HG03442 (cell line): Measurements from ENCODE around the gene CHN2.

Source experiments
- ATAC-seq: cut with Tn5 transposase; IDR thresholded peaks from one replicate; pipeline ENCODE4 v1.9.1; 2021; ENCODE audit warnings: mild to moderate bottlenecking, moderate library complexity; ENCODE audit not compliant: unreplicated experiment

The CHN2 gene

DNA sequence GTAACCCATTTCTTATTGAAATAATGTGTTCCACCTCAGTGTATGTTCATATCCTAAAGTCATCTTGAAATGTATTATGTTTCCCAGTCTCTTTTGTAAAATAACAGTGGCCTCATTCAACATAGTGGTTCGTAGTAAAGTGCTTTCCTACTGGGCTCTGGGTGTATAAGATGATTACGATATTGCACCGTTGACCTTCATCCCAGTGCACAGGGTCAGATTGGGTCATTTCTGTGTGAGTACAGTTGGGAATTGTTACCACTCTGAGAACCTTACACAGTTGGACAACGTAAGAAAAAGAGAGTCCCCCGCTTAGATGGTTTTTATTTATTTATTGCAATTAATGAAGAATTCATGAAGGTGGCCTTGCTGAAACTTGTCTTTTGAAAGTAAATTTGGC is 135.6 kb downstream of the CHN2 start:
- ATAC-seq = no peak

- no peak for ATAC-seq
Measured at GRCh38 chr7:29331163-29331562, 136.6 kb downstream of the CHN2 start.

DNA sequence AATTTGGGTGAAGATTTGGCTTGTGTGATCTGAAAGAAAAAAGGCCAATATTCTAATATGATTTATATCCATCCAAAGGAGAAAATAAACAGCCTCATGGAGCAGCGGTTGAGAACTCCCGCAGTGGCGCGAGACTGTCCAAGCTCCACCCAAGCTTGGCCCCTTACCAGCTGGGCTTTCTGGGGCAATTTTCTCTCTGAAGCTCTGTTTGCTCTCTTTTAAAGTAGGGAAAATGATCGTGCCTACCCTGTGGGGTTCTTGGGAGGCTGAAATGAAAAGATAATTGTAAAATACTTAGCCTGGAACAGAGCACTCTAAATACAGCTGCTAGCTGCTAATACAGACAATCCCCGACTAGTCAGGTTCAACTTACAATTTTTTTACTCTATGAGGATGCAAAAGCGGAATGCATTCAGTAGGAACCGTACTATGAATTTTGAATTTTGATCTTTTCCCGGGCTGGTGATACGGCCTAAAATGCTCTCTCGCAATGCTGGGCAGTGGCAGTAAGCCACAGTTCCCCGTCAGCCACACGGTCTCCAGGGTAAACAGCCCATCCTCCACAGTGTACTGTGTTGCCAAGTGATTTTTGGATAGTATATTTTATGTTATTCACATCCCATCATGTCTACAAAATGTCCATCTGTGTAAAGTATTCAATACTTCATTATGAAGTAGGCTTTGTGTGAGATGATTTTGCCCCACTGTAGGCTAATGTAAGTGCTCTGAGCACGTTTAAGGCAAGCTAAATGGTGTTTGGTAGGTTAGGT is 137.7 kb downstream of the CHN2 start:
- ATAC-seq = no peak

DNA sequence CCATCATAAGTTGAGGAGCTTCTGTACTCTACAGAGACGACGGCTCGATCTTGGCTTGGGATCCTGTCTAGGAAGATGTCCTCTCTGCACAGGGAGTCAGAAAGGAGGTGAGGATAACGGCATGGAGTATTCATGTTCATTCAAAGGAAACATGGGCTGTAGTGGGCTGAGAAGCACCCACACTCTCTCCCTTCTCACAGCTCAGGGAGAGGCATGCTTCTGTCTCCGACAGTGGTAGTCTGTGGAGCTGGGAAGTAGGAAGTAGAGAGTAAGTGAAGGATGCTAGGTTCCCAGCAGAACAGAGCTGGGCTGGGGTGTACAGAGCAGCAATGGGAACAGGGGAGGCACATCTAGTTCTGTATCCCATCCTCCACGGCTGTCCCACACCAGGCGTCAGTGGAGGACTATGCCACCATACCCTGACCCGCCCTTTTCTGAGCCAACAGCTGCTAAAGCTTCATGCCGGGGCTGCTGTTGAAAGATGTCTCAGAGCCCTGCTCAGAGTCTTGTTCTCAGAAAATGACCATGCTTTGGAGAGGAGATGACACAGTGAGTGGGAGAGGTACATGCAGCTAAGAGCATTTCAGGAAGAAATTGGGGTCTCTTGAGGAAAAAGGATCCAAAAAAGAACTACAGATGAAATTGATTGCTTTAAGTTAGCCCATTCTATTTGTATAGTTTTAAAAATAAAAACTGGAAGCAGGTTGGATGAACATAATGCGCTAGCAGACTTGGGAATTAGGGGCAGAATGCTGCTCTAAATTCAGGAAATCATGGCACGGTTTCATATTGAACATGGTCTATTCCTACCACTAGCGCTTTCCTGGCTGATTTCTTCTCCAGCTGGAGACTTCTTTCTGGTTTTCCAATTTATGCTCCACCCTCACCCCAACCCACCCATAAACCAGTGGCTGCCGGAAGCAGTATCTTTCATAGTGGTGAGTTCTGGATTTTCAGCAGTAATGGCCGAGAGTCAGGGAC is 138.6 kb downstream of the CHN2 start:
- no peak for ATAC-seq

DNA sequence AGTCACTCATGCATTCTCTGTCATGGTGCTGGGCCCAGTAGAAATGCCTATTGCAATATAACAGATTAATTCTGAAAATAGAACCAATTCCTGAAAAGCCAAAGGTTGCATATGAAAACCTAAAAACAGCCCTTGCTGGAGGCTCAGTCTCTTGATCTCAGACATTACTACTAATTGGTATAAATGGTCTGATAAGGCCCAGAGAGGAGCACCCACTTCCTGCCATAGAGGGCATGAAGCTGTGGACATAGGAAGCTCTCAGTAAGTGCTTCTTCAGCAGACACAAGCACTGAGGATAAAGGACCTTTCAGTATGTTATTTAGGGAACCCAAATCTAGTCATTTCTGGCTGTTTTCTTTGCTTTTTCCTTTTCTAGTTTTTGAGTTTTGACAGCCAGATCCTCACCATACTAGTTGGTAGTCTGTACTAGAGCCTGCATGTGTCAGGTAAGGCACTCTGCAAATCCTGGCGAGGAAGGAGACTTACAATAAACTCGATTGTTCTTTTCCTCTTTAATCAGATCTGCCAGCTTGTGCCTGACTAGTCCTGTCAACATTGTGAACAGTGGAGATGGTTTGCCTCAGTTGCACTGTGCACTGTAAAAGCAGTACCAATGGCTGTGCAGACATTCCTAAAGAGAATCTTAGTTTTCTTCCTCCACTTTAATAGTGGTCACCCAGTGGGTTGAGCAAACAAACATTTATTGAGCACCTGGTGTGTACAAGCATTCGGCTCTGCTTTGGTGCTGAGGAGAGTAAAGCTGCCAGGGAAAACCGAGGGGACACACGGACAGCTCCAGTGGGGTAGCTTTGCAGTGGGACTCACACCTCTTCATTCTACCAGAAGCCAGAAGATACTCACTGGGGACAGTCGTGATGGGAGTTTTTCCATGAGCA is 140.9 kb downstream of the CHN2 start:
- no peak for ATAC-seq

DNA sequence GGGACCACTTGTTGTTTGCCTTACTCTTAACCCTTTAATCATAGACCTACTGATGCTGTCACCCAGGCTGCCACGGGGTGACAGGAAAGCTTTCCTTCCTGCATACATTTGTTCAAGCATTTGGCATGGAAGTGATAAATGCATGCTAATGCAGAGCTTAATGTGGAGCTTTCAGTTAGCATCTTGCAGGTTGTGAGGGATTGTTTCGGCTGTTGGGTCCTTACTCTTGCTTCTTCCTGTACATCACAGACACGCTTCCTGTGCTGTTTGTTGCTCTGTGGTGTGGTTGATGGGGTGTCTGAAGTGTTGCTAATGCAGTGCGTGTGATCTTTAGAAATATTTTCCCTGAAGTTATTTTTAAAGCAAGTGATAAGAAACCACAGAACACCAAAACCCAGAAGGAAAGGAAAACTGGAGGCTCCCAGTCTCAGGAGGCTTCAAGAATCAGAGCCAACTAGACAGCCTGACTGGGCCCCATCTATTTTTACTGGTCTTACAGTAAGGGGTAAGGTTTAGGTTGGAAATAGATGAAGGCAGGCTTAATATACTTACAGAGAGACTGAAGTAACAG is 143.1 kb downstream of the CHN2 start:
- ATAC-seq = no peak

- no peak for ATAC-seq
Measured at GRCh38 chr7:29340696-29341095, 146.1 kb downstream of the CHN2 start.

GRCh38 chr7:29341156-29341555 is 146.6 kb downstream of the CHN2 start:
- ATAC-seq = no peak

GRCh38 chr7:29342761-29343160 is 148.2 kb downstream of the CHN2 start:
- no peak for ATAC-seq

GRCh38 chr7:29343399-29343798 is 148.8 kb downstream of the CHN2 start:
- no peak for ATAC-seq

GRCh38 chr7:29344334-29344978 is 149.9 kb downstream of the CHN2 start:
- ATAC-seq = no peak

DNA sequence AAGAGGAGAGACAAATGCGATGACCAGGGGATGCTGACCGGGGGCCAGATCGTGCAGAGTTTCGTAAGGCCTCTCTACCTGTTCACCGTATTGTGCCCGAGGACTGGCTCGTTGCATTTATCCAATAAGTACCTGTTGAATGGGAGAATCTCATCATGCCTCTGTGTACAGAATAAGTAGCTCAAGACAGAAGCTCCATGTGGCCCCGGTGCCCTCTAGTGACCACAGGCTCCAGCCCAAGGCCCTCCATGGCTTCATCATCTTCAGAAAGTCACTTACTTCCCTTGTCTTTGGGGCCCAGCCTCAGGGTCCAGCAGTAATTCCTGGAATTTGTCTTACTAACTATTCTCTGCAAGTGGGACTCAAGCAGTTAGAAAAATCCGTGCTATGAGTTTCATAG is 151.0 kb downstream of the CHN2 start:
- ATAC-seq = no peak

DNA sequence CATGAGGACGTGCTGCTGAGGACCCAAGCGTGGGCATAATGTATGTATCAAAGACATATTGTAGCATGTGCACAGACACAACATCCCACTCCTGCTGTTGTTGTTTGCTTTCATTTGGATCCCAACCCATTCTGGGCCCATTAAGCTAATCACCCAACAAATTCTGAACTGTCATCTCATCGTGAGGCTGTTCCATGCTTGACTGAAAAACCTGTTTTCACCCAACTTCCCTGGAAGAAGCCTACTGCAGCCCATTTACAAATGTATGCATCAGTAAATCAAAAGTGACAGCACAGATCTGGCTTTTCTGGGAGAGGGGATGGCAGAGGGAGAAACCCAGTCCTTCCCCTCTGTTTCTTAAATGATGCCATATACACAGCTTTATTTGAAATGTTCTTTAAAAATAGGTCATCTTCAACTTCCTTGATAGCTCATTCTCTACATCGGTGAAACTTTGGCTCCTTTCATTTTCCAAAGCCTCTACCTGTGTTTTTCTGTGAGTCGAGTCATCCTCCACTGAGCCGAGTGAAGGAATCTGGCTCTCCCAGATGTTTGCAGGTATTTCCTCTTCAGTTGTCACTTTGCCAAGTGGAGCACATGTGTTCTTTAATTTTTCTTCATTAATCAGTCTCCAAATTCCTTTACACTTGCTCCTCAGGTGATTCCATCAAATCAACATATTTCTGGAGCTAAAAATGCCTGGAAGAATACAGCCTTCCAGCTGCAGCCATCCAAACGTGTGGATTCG is 151.8 kb downstream of the CHN2 start:
- no peak for ATAC-seq

GRCh38 chr7:29349362-29349761 is 154.8 kb downstream of the CHN2 start:
- ATAC-seq = no peak

DNA sequence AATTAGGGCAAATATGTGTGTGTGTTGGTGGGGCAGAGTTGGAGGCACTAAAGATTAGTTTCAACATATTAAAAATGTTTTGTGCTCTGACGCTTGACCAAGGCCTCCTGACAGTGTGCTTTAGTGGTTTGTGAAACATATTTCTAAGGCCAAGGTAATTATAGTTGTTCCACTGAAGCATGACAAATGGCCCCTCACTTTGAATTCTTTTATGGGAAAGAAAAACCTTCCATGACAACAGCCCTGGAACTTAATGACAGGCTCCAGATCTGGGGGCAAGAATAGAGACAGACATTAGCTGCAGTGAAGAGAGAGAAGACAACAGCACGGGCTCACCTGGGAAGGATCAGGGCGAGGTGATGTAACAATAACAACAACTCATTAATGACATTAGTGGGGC is 155.8 kb downstream of the CHN2 start:
- no peak for ATAC-seq

DNA sequence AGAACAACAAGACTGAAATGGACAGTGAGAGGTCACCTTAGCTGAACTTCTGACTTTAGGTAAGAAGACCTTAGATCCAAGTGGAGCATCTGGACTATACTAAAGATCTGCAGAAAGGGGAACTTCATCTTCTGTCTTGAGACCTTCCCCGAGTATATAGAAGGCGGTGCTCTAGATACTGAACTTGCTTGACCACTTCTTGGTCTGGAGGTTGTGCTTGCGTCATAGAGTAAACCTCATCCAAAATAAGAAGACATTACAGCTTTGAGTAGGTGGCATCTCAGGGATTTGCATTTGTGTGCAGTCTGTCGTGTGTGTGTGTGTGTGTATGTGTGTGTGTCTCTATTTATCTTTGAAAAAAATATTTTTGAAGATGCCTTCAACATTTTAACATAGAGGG is 157.5 kb downstream of the CHN2 start:
- ATAC-seq = no peak

- ATAC-seq = no peak
Measured at GRCh38 chr7:29353810-29354209, 159.2 kb downstream of the CHN2 start.

- ATAC-seq = no peak
Measured at GRCh38 chr7:29354340-29354739, 159.8 kb downstream of the CHN2 start.

DNA sequence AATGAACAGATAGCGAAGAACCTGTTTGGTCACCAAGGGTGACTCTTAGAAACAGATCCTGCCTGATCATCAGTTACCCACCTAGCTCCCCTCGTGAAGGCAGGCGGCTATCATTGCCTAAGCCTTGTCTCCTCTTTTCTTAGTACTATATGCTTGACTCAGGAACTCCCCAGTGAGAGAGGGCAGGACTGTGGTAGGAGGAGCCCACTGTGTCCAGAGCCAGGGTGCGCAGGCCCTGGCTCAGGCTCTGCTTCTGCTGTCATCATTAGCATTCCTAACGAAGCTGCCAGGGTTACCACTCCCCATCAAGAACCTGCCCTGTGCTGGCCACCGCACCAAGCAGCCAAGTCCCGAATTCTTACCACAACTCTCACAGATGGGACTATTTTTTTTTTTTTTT is 160.8 kb downstream of the CHN2 start:
- ATAC-seq = no peak
